Measurements from ENCODE around the gene DOC2A. TPM values are rescaled to one million over a fixed set of nuclear protein-coding genes. Genes with fewer than 3 reads are reported as not detected.

Gene DOC2A
- total RNA-seq, 1 experiment from 2014 or later: 3.2 TPM

- in situ Hi-C loops (cut with HindIII; ENCODE audit: low pct_unique_long_range_greater_than_20kb, low sequenced_read_pairs) (no loop called here), intact Hi-C loops (cut with micrococcal nuclease; ENCODE audit: unreplicated experiment) (no loop called here)
- Histone ChIP-seq H3K4me1 (ENCODE audit: control insufficient read depth, insufficient read depth, low read length) (0 out of 2 replicates have a peak, but pooled peaks cover 3% of the 10 kb centered on the region), H3K9me3 (ENCODE audit: control insufficient read depth, insufficient read depth, low read depth, low read length) (no peaks in the 10 kb centered on the region), H3K4me3 (ENCODE audit: low read depth in 2 of 2, low read length in 2 of 2) (no peak overlapping the region), H3K27ac (ENCODE audit: low read length) (no peak overlapping the region), H3K36me3 (ENCODE audit: control insufficient read depth, insufficient read depth, low read length) (no peaks in the 10 kb centered on the region), H3K27me3 (ENCODE audit: control insufficient read depth, insufficient read depth, low read length) (no peaks in the 10 kb centered on the region)
- DNase-seq (ENCODE audit: low read depth, low spot score): no peak
- TF ChIP-seq CTCF (IDR thresholded peaks at IDR 0.05) (no peak), REST (IDR thresholded peaks at IDR 0.05; ENCODE audit: insufficient read depth in 1 of 2, low read depth in 2 of 2, low read length in 1 of 2) (no peak), TCF7L2 (IDR thresholded peaks at IDR 0.05; ENCODE audit: low read depth, low read length) (no peak), POLR2AphosphoS5 (IDR thresholded peaks at IDR 0.05; ENCODE audit: low read depth, low read length) (no peak), SIN3A (IDR thresholded peaks at IDR 0.05; ENCODE audit: borderline replicate concordance, insufficient read depth, low read depth, low read length) (no peak)
- no peak for ATAC-seq
- BruUV-seq (replicated peaks): no TSS peak
- ChIA-PET POLR2A (interaction anchor here (0.6 kb wide), 2 partner anchors 9 to 10 kb away, joined by 3 to 9 read pairs; no protein-coding TSS in a partner anchor), CTCF (interaction anchor here (0.5 kb wide), 1 partner anchor 22 kb away, joined by 6 read pairs; the partner anchor contains the start of gene TLCD3B)
Measured at GRCh38 chr16:30009085-30009862, 1.6 kb downstream of the DOC2A start.

GRCh38 chr16:30007378-30007895 lies 3.4 kb downstream of the DOC2A start:
- H3K4me3 ChIP-seq (ENCODE audit: low read depth in 2 of 2, low read length in 2 of 2): no peak overlapping the region
- no peaks in the 10 kb centered on the region for H3K36me3 ChIP-seq (ENCODE audit: control insufficient read depth, insufficient read depth, low read length)
- 0 out of 2 replicates have a peak, but pooled peaks cover 3% of the 10 kb centered on the region for H3K4me1 ChIP-seq (ENCODE audit: control insufficient read depth, insufficient read depth, low read length)
- no peaks in the 10 kb centered on the region for H3K27me3 ChIP-seq (ENCODE audit: control insufficient read depth, insufficient read depth, low read length)
- TF ChIP-seq SIN3A (IDR thresholded peaks at IDR 0.05; ENCODE audit: borderline replicate concordance, insufficient read depth, low read depth, low read length) (no peak), REST (IDR thresholded peaks at IDR 0.05; ENCODE audit: insufficient read depth in 1 of 2, low read depth in 2 of 2, low read length in 1 of 2) (no peak), CTCF (IDR thresholded peaks at IDR 0.05) (no peak), TCF7L2 (IDR thresholded peaks at IDR 0.05; ENCODE audit: low read depth, low read length) (no peak), POLR2AphosphoS5 (IDR thresholded peaks at IDR 0.05; ENCODE audit: low read depth, low read length) (no peak; the same call in 1 of the 2 replicates)
- H3K9me3 ChIP-seq (ENCODE audit: control insufficient read depth, insufficient read depth, low read depth, low read length): no peaks in the 10 kb centered on the region
- intact Hi-C loops (cut with micrococcal nuclease; ENCODE audit: unreplicated experiment): no loop called here
- DNase-seq (ENCODE audit: low read depth, low spot score) (no peak), ATAC-seq (no peak)
- CTCF ChIA-PET: no interaction called here
- H3K27ac ChIP-seq (ENCODE audit: low read length): no peak overlapping the region
- in situ Hi-C loops (cut with HindIII; ENCODE audit: low pct_unique_long_range_greater_than_20kb, low sequenced_read_pairs): no loop called here
- no TSS peak for BruUV-seq (replicated peaks)
- POLR2A ChIA-PET: no interaction called here
